Fibroblast of pulmonary artery (primary cell): ENCODE measurements around the gene SMAP1.
A peak's percentile ranks its signal among the peaks of the same experiment; 100 is the strongest.

Experiments
- DNase-seq: peaks from one replicate; pipeline ENCODE4 v3.0.0-alpha.2; 2010; ENCODE audit warnings: low read depth
- H3K4me3 ChIP-seq: replicated peaks from 2 replicates; pipeline ENCODE4 v1.5.1; 2011; ENCODE audit warnings: low read depth, mild to moderate bottlenecking, control low read depth, low read length, moderate library complexity
- CTCF ChIP-seq: IDR thresholded peaks from 2 replicates; pipeline ENCODE4 v1.5.1; 2011; ENCODE audit warnings: mild to moderate bottlenecking, control low read depth, low read length, inconsistent platforms; ENCODE audit errors: missing control alignments

SMAP1 gene

GRCh38 chr6:70693887-70694286 lies 26.2 kb downstream of the SMAP1 start:
- H3K4me3 ChIP-seq = no peak overlapping the region
- no peak for DNase-seq
- no peak for TF ChIP-seq CTCF

GRCh38 chr6:70694371-70694770 lies 26.7 kb downstream of the SMAP1 start:
- H3K4me3 ChIP-seq = no peak overlapping the region
- DNase-seq = no peak
- TF ChIP-seq CTCF = no peak

GRCh38 chr6:70700922-70701876 lies 33.5 kb downstream of the SMAP1 start:
- DNase-seq = no peak
- H3K4me3 ChIP-seq = no peak overlapping the region
- no peak for TF ChIP-seq CTCF

- DNase-seq = no peak
- H3K4me3 ChIP-seq = no peak overlapping the region
- TF ChIP-seq CTCF = no peak
Observed at GRCh38 chr6:70705772-70706171, 38.1 kb downstream of the SMAP1 start.

- peak; percentile 42 for TF ChIP-seq CTCF
- H3K4me3 ChIP-seq = no peak overlapping the region
- DNase-seq = peak; percentile 79
Observed at GRCh38 chr6:70706491-70707123, 38.9 kb downstream of the SMAP1 start.

- no peak for DNase-seq
- H3K4me3 ChIP-seq = no peak overlapping the region
- TF ChIP-seq CTCF = no peak
Observed at GRCh38 chr6:70707893-70708292, 40.2 kb downstream of the SMAP1 start.
